Measurements from ENCODE around the gene MATK. TPM values are rescaled to one million over a fixed set of nuclear protein-coding genes. Genes with fewer than 3 reads are reported as not detected.
"Not testable (repeated sequence)": the region's sequence is repeated elsewhere in the genome, so short reads cannot be mapped to it uniquely, and the experiment has no call there.

The MATK gene
- polyA plus RNA-seq, 4 donors: 3.6 to 29.5 (median 6.5) TPM

DNA sequence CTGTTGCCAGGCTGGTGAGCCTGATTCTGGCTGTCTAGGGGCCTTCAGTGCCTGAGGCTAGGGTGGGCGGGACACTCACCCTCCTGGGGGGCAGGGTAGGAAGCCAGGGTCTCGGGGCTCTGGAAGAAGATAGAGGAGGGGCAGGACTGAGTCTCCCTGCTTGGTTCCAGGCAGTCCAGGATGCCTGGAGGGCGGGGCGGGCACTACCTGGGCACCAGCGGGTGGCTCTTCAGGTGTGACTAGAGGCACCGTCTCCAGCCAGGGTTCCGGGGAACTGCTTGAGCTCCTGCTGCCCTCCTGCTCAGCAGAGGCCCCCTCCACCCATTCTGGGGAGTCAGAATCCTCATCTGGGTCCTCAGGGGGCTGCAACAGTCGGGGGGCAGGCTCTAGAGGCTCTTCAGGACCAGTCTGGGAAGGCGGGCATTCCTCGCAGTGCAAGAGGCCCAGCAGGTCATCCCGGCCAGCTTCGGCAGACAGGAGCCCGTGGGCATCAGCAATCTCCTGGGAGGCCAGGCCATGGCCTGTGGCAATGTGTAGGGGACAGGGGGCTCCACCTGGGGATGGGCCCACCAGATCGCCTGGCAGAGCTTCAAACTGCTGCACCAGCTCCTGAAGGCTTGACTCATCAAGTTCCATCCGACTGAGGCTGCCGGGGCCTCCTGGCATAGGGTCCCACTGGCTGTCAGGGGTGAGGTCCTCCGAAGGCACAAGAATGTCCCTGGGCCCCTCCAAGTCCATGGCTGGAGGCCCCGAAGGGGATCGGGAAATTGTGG lies 26.5 kb downstream of the MATK start:
- no peaks in the 10 kb centered on the region for H3K9me3 ChIP-seq (ENCODE audit: control insufficient read depth in 2 of 2, insufficient read depth in 1 of 2, low read depth in 1 of 2, low read length in 1 of 2)
- H3K4me3 ChIP-seq (ENCODE audit: low read depth in 1 of 3, low read length in 3 of 3): no peak overlapping the region
- H3K27me3 ChIP-seq (ENCODE audit: control insufficient read depth in 3 of 3, insufficient read depth in 3 of 3, low read length in 3 of 3): no peaks in the 10 kb centered on the region
- no peak for FAIRE-seq
- peaks cover 0 to 31% (median 0%) of the 10 kb centered on the region in 3 donors for H3K36me3 ChIP-seq (ENCODE audit: control insufficient read depth in 3 of 3, insufficient read depth in 2 of 3, low read depth in 1 of 3, low read length in 3 of 3)
- H3K4me1 ChIP-seq (ENCODE audit: control insufficient read depth in 3 of 3, insufficient read depth in 2 of 3, low read depth in 1 of 3, low read length in 2 of 3): peaks cover 0 to 12% (median 5%) of the 10 kb centered on the region in 3 donors
- H3K27ac ChIP-seq (ENCODE audit: low read depth in 1 of 3, low read length in 2 of 3): no peak overlapping the region
- no peak for DNase-seq
- WGBS, 3 donors: 83 to 90% (median 88%) methylated on average over 16 to 19 of the region's 19 CpGs

GRCh38 chr19:3758297-3758696 lies 27.9 kb downstream of the MATK start:
- DNase-seq; H3K27ac ChIP-seq (ENCODE audit: low read depth in 1 of 3, low read length in 2 of 3); H3K9me3 ChIP-seq (ENCODE audit: control insufficient read depth in 2 of 2, insufficient read depth in 1 of 2, low read depth in 1 of 2, low read length in 1 of 2); H3K27me3 ChIP-seq (ENCODE audit: control insufficient read depth in 3 of 3, insufficient read depth in 3 of 3, low read length in 3 of 3); FAIRE-seq; H3K4me3 ChIP-seq (ENCODE audit: low read depth in 1 of 3, low read length in 3 of 3): not testable (repeated sequence)
- Histone ChIP-seq H3K4me1 (ENCODE audit: control insufficient read depth in 3 of 3, insufficient read depth in 2 of 3, low read depth in 1 of 3, low read length in 2 of 3) (peaks cover 0 to 10% (median 5%) of the 10 kb centered on the region in 3 donors), H3K36me3 (ENCODE audit: control insufficient read depth in 3 of 3, insufficient read depth in 2 of 3, low read depth in 1 of 3, low read length in 3 of 3) (peaks cover 0 to 41% (median 0%) of the 10 kb centered on the region in 3 donors)
- WGBS, 3 donors: 96 to 98% (median 97%) methylated on average over 13 of the region's 13 CpGs

GRCh38 chr19:3757705-3758104 lies 28.5 kb downstream of the MATK start:
- 95 to 96% (median 96%) methylated on average over 7 of the region's 7 CpGs for WGBS, 3 donors
- H3K27me3 ChIP-seq (ENCODE audit: control insufficient read depth in 3 of 3, insufficient read depth in 3 of 3, low read length in 3 of 3); H3K4me1 ChIP-seq (ENCODE audit: control insufficient read depth in 3 of 3, insufficient read depth in 2 of 3, low read depth in 1 of 3, low read length in 2 of 3); H3K4me3 ChIP-seq (ENCODE audit: low read depth in 1 of 3, low read length in 3 of 3); FAIRE-seq; DNase-seq; H3K9me3 ChIP-seq (ENCODE audit: control insufficient read depth in 2 of 2, insufficient read depth in 1 of 2, low read depth in 1 of 2, low read length in 1 of 2); H3K27ac ChIP-seq (ENCODE audit: low read depth in 1 of 3, low read length in 2 of 3): not testable (repeated sequence)
- H3K36me3 ChIP-seq (ENCODE audit: control insufficient read depth in 3 of 3, insufficient read depth in 2 of 3, low read depth in 1 of 3, low read length in 3 of 3): peaks cover 0 to 47% (median 0%) of the 10 kb centered on the region in 3 donors

DNA sequence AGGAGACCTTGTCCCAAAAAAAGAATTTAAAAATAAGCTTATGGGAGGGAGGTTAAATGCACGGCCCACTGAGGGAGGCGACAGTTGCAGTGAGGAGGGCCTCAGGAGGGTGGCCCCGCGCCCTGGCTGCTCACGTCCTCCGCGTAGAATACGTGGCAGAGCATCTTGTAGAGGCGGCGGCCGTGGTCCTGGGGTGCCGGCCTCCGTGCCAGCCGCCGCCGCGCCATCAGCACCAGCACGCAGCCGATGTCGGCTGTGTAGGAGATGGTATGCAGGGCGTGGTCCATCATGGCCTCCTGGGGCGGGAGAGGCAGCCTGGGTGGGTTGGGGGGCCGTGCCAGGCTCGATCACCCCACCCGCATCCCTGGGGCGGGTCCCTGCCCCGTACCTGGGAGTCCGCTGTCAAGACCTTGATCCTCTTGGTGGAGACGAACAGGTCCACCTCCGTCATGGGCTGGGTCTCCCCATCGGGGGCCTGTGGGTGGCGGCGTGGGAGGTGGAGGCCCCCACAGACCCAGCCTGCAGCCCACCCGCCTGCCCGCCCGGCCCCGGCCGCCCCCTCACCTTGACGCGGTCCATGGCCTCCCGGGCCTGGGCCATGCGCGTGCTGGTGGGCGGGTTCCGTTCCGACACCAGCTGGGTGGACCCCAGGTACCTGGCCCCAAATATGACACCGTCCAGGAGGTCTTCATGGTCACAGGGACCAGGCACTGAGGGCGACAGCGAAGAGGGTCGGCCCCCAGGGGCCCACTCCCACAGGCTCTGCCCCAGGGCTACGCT lies 32.4 kb downstream of the MATK start:
- WGBS, 3 donors: 94 to 96% (median 95%) methylated on average over 37 to 51 of the region's 51 CpGs
- no peaks in the 10 kb centered on the region for H3K4me1 ChIP-seq (ENCODE audit: control insufficient read depth in 3 of 3, insufficient read depth in 2 of 3, low read depth in 1 of 3, low read length in 2 of 3)
- peaks cover 10 to 73% (median 15%) of the 10 kb centered on the region in 3 donors for H3K36me3 ChIP-seq (ENCODE audit: control insufficient read depth in 3 of 3, insufficient read depth in 2 of 3, low read depth in 1 of 3, low read length in 3 of 3)
- no peak for FAIRE-seq
- H3K27ac ChIP-seq (ENCODE audit: low read depth in 1 of 3, low read length in 2 of 3): no peak overlapping the region
- no peak overlapping the region for H3K4me3 ChIP-seq (ENCODE audit: low read depth in 1 of 3, low read length in 3 of 3)
- DNase-seq: no peak
- H3K9me3 ChIP-seq (ENCODE audit: control insufficient read depth in 2 of 2, insufficient read depth in 1 of 2, low read depth in 1 of 2, low read length in 1 of 2): peaks cover 0 to 4% of the 10 kb centered on the region in 2 donors
- H3K27me3 ChIP-seq (ENCODE audit: control insufficient read depth in 3 of 3, insufficient read depth in 3 of 3, low read length in 3 of 3): no peaks in the 10 kb centered on the region

GRCh38 chr19:3752492-3752891 lies 33.7 kb downstream of the MATK start:
- WGBS, 3 donors: 80 to 87% (median 85%) methylated on average over 20 to 25 of the region's 25 CpGs
- no peak overlapping the region for H3K27ac ChIP-seq (ENCODE audit: low read depth in 1 of 3, low read length in 2 of 3)
- no peak for FAIRE-seq
- no peak overlapping the region for H3K4me3 ChIP-seq (ENCODE audit: low read depth in 1 of 3, low read length in 3 of 3)
- peaks cover 0 to 4% of the 10 kb centered on the region in 2 donors for H3K9me3 ChIP-seq (ENCODE audit: control insufficient read depth in 2 of 2, insufficient read depth in 1 of 2, low read depth in 1 of 2, low read length in 1 of 2)
- H3K36me3 ChIP-seq (ENCODE audit: control insufficient read depth in 3 of 3, insufficient read depth in 2 of 3, low read depth in 1 of 3, low read length in 3 of 3): peaks cover 10 to 72% (median 21%) of the 10 kb centered on the region in 3 donors
- no peak for DNase-seq
- no peaks in the 10 kb centered on the region for H3K27me3 ChIP-seq (ENCODE audit: control insufficient read depth in 3 of 3, insufficient read depth in 3 of 3, low read length in 3 of 3)
- no peaks in the 10 kb centered on the region for H3K4me1 ChIP-seq (ENCODE audit: control insufficient read depth in 3 of 3, insufficient read depth in 2 of 3, low read depth in 1 of 3, low read length in 2 of 3)

GRCh38 chr19:3751236-3751635 lies 34.9 kb downstream of the MATK start:
- FAIRE-seq (no peak), DNase-seq (no peak)
- WGBS, 3 donors: 93 to 98% (median 94%) methylated on average over 20 to 30 of the region's 30 CpGs
- H3K27me3 ChIP-seq (ENCODE audit: control insufficient read depth in 3 of 3, insufficient read depth in 3 of 3, low read length in 3 of 3): no peaks in the 10 kb centered on the region
- H3K4me3 ChIP-seq (ENCODE audit: low read depth in 1 of 3, low read length in 3 of 3): no peak overlapping the region
- H3K9me3 ChIP-seq (ENCODE audit: control insufficient read depth in 2 of 2, insufficient read depth in 1 of 2, low read depth in 1 of 2, low read length in 1 of 2): peaks cover 0 to 4% of the 10 kb centered on the region in 2 donors
- H3K36me3 ChIP-seq (ENCODE audit: control insufficient read depth in 3 of 3, insufficient read depth in 2 of 3, low read depth in 1 of 3, low read length in 3 of 3): peaks cover 10 to 78% (median 23%) of the 10 kb centered on the region in 3 donors
- no peak overlapping the region for H3K27ac ChIP-seq (ENCODE audit: low read depth in 1 of 3, low read length in 2 of 3)
- no peaks in the 10 kb centered on the region for H3K4me1 ChIP-seq (ENCODE audit: control insufficient read depth in 3 of 3, insufficient read depth in 2 of 3, low read depth in 1 of 3, low read length in 2 of 3)

DNA sequence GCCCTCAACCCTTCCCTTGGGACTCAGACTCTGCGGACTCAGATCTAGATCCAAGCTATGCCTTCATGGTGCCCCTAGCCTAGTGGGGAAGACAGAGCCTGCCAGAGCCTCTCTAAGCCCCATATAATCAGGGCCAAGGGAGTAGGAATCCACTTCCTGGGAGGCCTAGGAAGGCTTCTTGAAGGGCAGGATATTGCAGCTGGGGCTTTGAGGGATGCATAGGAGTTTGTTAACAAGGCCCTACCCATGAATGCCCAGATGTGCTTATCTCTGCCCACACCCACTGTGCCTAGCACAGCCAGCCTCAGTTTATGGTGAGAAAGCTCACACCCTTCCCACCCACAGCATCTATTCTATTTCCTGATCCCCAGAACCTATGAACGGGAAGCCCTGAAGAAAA lies 36.0 kb downstream of the MATK start:
- 99 to 100% (median 100%) methylated on average over 2 of the region's 2 CpGs for WGBS, 3 donors
- DNase-seq (no peak), FAIRE-seq (no peak)
- Histone ChIP-seq H3K27me3 (ENCODE audit: control insufficient read depth in 3 of 3, insufficient read depth in 3 of 3, low read length in 3 of 3) (no peaks in the 10 kb centered on the region), H3K4me3 (ENCODE audit: low read depth in 1 of 3, low read length in 3 of 3) (no peak overlapping the region), H3K36me3 (ENCODE audit: control insufficient read depth in 3 of 3, insufficient read depth in 2 of 3, low read depth in 1 of 3, low read length in 3 of 3) (peaks cover 10 to 86% (median 26%) of the 10 kb centered on the region in 3 donors), H3K9me3 (ENCODE audit: control insufficient read depth in 2 of 2, insufficient read depth in 1 of 2, low read depth in 1 of 2, low read length in 1 of 2) (peaks cover 0 to 4% of the 10 kb centered on the region in 2 donors), H3K4me1 (ENCODE audit: control insufficient read depth in 3 of 3, insufficient read depth in 2 of 3, low read depth in 1 of 3, low read length in 2 of 3) (no peaks in the 10 kb centered on the region), H3K27ac (ENCODE audit: low read depth in 1 of 3, low read length in 2 of 3) (no peak overlapping the region)

- Histone ChIP-seq H3K36me3 (ENCODE audit: control insufficient read depth in 3 of 3, insufficient read depth in 2 of 3, low read depth in 1 of 3, low read length in 3 of 3) (peaks cover 10 to 88% (median 26%) of the 10 kb centered on the region in 3 donors), H3K27me3 (ENCODE audit: control insufficient read depth in 3 of 3, insufficient read depth in 3 of 3, low read length in 3 of 3) (no peaks in the 10 kb centered on the region), H3K27ac (ENCODE audit: low read depth in 1 of 3, low read length in 2 of 3) (no peak overlapping the region), H3K9me3 (ENCODE audit: control insufficient read depth in 2 of 2, insufficient read depth in 1 of 2, low read depth in 1 of 2, low read length in 1 of 2) (peaks cover 0 to 4% of the 10 kb centered on the region in 2 donors), H3K4me3 (ENCODE audit: low read depth in 1 of 3, low read length in 3 of 3) (no peak overlapping the region), H3K4me1 (ENCODE audit: control insufficient read depth in 3 of 3, insufficient read depth in 2 of 3, low read depth in 1 of 3, low read length in 2 of 3) (no peaks in the 10 kb centered on the region)
- DNase-seq: peak in 1 of 2 donors; percentile 26
- 50 to 72% (median 65%) methylated on average over 8 of the region's 8 CpGs for WGBS, 3 donors
- no peak for FAIRE-seq
Observed at GRCh38 chr19:3748965-3749364, 37.2 kb downstream of the MATK start.
